Measurements from ENCODE around the gene GJD3. TPM values are rescaled to one million over a fixed set of nuclear protein-coding genes. Genes with fewer than 3 reads are reported as not detected.

GJD3 gene
- polyA plus RNA-seq, 4 donors = not detected

DNA sequence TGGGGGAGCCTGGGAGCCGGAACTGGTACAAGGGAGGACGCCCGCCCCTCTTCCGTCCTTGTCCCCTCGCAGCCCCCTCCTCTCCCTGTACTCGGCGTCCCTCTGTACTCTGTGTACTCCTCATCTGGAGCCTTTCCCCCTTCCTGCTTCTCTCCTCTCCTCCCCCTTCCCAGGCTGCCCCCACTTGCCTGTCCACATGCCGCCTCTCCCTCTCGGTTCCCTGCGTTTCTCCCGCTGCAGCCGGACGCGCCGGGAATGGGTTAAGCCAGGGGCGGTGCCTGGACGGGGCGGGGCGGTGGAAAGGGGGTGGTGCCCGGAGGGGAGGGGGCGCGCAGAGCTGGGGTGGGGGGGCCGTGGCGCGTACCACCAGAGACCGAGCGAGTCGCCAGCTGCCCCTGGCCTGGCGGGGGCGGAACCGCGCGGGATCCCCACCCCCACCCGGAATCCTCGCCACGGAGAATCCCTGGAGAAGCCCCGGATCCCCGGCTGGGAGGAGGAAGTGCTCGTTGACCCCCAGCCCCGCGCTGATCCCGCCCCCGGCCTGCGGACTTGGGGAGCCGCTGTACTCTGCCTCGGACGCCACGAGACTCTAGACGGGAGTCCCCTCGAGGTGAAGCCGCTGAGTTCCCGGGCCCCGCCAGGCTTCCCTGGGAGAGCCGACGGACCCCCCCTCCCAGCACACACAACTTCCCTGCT lies 22.6 kb downstream of the GJD3 start:
- DNase-seq (ENCODE audit: low read depth in 4 of 4, low spot score in 3 of 4) = no peak

DNA sequence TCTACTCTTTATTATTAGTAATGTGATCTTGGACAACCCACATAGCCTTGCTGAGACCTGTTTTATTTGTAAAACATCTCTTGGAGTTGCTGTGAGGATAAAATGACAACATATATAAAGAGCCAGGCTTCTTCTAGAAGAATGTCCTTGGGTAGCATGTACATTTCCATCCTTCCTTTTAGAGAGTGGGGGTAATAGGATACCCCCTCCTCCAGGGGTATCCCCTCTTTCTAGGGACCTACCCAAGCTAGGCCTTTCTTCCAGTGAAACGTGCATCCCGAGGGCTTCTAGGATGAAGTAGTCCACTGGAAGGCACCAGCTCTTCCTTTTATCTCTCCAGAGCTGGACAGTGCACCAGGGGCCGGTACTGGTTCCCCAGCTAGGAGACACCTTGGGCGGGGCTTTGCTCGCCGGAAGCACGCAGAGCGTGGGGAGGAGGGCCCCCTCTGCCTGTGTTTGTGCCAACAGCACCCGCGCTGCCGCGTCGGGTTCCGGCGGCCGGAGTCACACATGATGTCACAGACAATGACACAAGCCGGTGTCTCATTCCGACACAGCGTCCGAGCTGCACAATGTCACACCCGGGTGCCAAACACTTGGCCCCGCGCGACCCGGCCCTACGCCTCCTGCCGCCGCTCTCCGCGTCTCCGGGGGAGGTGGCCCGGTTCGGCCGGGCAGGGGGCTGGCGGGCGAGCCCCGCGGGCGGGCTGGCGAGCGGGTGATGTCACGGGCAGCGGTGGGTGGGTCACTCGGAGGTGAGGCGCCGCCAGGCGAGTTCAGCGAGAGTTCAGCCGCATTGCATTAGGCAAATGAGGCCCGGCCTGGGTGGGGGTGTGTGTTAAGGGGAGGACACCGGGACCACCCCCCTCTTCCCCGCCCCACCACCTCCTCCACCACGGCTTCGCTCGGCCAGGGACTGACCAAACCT lies 23.4 kb downstream of the GJD3 start:
- DNase-seq (ENCODE audit: low read depth in 4 of 4, low spot score in 3 of 4) = no peak

- no peak for DNase-seq (ENCODE audit: low read depth in 4 of 4, low spot score in 3 of 4)
Measured at GRCh38 chr17:40340327-40340726, 24.2 kb downstream of the GJD3 start.

GRCh38 chr17:40338941-40339649 lies 25.4 kb downstream of the GJD3 start:
- no peak for DNase-seq (ENCODE audit: low read depth in 4 of 4, low spot score in 3 of 4)

DNA sequence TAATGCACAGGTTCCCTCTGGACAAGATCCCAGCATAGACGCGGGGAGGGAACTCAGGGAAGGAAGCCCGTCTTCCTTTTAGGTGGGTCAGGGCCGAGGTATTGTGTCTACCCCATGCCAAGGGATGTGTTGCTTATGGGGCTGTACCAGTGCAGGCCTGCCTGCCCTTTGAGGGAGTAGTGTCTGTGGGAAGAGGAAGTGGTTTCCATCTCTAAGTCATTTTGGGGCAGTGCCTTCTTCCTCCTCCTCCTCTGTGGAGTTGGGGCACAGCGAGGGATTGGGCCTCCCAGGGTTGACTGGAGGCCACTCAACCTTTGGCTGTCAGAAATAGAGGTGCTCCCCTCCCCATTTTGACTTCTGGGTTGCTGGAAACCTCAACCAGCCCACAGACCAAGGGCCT lies 26.5 kb downstream of the GJD3 start:
- DNase-seq (ENCODE audit: low read depth in 4 of 4, low spot score in 3 of 4) = no peak

DNA sequence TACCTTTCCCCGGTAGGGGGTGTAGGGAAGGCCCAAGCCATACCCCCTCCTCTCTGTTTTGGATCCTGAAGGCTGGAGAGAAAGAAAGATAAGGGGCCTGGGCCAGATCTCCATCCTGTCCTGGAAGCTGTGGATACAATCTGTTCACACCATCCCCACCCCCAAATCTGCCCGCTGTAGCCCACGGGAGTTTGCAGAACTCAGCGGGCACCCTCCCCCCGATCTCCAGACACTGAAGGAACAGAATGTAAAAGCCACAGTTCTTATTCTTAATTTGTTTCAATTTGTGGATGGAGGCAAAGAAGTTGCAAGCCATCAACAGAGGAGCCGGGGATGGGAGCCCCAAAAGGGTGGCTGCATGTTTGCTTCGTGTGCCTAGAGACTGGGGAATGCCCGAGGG lies 27.2 kb downstream of the GJD3 start:
- DNase-seq (ENCODE audit: low read depth in 4 of 4, low spot score in 3 of 4) = no peak

GRCh38 chr17:40335620-40336019 lies 28.9 kb downstream of the GJD3 start:
- no peak for DNase-seq (ENCODE audit: low read depth in 4 of 4, low spot score in 3 of 4)

- DNase-seq (ENCODE audit: low read depth in 4 of 4, low spot score in 3 of 4) = no peak
Measured at GRCh38 chr17:40333781-40334448, 30.6 kb downstream of the GJD3 start.

DNA sequence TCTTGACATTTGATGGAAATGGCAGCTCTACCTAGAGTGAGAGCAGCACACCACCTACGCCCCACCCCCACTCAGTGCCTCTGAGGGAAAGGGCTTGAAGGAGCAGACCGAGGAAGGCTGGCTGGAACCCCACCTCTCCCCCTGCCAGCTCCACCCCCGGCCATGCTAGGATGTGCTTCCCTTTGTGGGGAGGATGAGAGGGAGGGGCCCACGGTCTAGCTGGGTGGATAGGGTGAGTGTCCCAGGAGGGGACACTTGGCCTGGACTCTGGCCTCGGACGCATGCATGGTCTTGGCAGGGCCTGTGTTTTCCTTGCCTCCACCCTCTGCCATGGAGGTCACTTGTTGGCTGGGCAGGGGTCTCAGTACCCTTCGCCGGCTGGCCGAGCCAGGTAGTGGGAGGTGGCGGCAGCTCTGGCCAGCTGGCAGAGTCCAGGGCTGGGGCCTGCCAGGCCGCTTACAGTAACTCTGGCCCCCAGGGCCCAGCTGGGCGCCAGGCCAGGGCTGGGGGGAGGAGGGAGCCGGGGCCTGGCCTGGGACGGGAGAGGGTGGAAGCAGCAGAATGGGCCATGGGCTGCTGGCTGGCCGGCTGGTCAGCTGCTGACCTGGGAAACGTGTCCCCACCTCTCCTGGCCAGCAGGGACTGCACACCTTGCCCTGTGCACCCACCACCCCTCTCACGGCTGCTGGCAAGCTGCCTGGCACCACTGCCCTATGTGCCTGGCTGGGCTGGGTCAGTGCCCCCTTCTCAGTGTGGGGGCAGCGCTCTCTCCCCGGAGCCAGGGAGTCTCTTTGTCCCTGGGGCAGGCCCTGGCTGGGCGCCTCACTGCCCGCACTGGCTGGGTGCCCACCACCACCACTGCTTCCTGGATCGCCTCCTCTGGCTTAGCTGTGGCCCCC lies 32.5 kb downstream of the GJD3 start:
- no peak for DNase-seq (ENCODE audit: low read depth in 4 of 4, low spot score in 3 of 4)

- DNase-seq (ENCODE audit: low read depth in 4 of 4, low spot score in 3 of 4) = no peak
Measured at GRCh38 chr17:40330850-40331470, 33.6 kb downstream of the GJD3 start.

DNA sequence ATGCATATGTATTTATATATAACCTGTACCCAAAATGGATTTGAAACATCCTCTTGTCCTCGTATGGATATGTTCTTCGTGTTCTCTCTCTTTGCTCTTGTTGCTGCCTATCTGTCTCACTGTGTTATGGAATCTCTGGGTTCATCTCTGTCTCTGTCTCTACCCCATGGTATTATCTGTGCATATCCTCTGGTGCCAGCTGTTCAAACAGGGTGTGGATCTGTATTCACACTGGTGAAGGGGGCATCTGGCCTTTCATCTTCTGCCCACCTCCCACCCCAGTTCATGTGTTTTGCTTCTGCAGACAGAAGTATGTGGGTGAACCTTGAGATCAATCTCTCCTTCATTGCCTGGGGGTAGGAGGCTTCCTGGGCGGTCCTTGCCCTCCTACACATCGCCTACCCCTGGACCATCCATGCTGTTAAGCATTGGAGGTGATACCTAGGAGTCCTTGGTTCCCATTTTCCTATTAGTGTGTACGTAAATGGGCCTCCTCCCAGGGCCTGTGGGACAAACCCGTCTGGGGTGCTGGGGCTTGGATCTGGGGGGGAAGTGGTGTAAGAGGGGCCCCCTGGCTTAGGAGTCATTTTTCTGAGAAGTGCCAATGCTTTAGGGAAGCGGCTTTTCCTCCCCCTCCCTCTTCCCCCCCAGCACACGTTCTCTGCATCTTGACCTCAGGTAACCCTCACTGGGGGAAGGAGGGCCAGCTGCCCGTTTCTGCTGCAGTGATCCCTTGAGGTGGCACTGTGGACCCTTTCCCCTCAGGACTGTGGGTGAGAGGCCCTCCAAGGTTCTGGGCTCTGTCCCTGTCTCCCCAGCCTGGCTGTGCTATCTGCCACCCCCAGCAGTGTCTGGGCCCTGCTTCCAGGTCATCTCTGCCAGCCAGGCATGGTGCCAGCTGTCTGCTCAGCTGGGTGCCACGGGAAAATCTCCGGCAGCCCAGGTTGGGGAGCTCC lies 34.4 kb downstream of the GJD3 start:
- DNase-seq (ENCODE audit: low read depth in 4 of 4, low spot score in 3 of 4) = no peak

DNA sequence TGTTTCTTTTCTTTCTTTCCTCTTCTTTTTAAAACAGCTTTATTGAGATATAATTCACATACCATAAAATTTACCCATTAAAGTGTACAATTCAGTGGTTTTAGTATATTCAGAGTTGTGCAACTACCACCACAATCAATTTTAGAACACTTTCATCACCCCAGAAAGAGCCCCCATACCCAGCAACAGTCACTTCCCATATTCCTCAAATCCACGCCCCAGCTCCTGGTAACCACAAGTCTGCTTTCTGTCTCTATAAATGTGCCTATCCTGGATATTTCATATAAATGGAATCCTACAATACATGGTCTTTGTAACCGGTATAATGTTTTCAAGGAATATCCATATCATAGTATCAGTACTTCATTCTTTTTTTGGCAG lies 36.2 kb downstream of the GJD3 start:
- no peak for DNase-seq (ENCODE audit: low read depth in 4 of 4, low spot score in 3 of 4)

- no peak for DNase-seq (ENCODE audit: low read depth in 4 of 4, low spot score in 3 of 4)
Measured at GRCh38 chr17:40327735-40328385, 36.7 kb downstream of the GJD3 start.

DNA sequence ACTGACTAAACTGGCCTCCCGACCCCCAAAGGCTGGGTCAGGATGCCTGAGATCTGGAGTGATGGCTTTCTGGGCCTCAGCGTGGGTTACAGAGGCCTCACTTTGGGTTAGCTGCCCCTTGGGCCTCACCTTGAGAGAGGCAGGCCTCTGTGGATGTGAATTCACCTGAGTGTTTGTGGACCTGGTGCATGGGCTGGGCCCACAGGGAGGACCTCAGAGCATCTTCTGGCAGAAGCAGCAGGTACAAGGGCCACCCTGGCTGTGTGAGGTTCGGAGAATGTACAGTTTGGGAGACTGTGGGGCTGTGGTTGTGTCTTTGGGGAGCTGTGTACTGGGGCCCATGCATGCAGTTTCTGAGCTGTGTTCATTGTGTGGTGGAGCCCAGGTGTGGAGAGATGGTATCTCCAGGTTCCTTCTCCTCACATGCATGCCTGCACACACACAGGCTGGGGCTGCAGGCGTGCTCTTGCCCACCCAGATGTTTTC lies 37.2 kb downstream of the GJD3 start:
- DNase-seq (ENCODE audit: low read depth in 4 of 4, low spot score in 3 of 4) = no peak

DNA sequence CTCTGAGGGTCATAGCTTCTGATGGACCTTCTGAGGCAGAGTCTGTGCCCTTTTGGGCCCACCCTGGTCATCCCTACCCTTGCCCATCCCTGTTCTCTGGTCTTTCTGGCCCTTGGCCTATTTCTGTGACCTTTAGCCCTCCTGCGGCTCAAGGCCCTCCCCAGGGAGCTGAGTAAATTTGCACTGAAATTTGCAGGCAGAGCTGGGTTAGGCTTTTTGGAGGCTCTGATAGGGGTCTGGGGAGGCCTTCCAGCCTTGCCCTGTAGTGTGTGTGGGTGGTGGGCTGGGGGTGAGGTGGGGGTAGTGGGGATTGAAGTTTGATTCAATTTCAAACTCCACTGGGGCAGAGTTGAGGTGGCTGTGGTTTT lies 37.7 kb downstream of the GJD3 start:
- DNase-seq (ENCODE audit: low read depth in 4 of 4, low spot score in 3 of 4) = no peak

DNA sequence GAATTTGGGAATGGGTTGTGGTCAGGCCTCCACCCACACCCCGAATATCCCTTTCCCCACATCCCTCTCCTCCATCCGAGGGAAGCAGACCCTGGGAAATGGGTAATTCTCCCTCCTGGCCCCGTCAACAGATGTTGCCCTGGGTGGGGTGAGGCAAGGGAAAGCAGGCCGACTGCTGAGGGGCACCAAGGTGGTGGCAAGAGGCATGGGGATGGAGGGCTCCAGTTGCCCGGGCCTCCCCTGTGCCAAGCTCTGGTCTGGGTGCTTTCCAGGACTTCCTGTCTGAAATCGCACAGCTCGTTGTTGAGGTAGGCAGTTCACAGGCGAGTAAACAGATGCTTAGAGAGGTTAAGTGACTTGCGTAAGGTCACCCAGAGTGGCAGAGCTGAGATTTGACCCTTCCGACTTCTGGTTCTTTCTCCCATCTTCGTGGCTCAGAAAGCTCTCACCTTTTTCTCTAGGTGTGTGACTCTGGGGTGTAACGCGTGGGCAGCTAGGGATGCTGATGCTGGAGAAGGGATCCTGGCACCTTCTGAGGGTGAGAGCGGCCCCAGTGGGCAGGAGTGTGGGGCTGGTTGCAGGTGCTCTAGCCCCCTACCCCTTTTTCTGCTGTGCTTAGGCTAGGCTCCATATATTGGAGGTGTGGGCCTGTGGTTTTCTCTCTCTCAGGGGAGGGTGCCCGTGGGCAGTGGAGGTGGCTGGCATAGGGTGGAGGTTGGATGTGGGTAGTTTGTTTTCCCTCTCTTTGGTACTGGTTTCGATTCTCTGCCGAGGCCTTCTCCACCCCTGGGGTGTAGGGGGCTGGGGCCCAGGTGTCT lies 38.3 kb downstream of the GJD3 start:
- no peak for DNase-seq (ENCODE audit: low read depth in 4 of 4, low spot score in 3 of 4)
